HL-60 (cell line): ENCODE measurements around the gene UIMC1.
A peak's percentile ranks its signal among the peaks of the same experiment; 100 is the strongest.

ENCODE experiments used
- DNase-seq, 2 experiments: peaks; one replicate each; pipeline ENCODE4 v3.0.0-alpha.2; 2010 to 2020; ENCODE audit warnings: low read depth in 1 of 2, low spot score in 1 of 2
- H3K27ac ChIP-seq: fragments of 250-450 bp; sonication (Bioruptor Pico); replicated peaks from 2 replicates; pipeline ENCODE4 v1.5.1; 2020; ENCODE audit warnings: mild to moderate bottlenecking, moderate library complexity
- H3K27me3 ChIP-seq: fragments of 250-450 bp; sonication (Bioruptor Pico); 2 replicates; pipeline ENCODE4 v1.5.1; 2021; ENCODE audit warnings: mild to moderate bottlenecking, moderate library complexity; ENCODE audit not compliant: insufficient read depth, poor library complexity, severe bottlenecking
- H3K4me3 ChIP-seq: replicated peaks from 2 replicates; pipeline ENCODE4 v1.5.1; 2011; ENCODE audit warnings: mild to moderate bottlenecking, control low read depth, low read length; ENCODE audit not compliant: insufficient read depth
- CTCF ChIP-seq: IDR thresholded peaks from one replicate; pipeline ENCODE4 v1.5.1; 2011; ENCODE audit warnings: low read length, control low read depth, inconsistent platforms; ENCODE audit not compliant: insufficient read depth
- GABPA ChIP-seq: IDR thresholded peaks from 2 replicates; pipeline ENCODE4 v1.6.1; 2012; ENCODE audit warnings: low read depth
- POLR2AphosphoS5 ChIP-seq: IDR thresholded peaks from 2 replicates; pipeline ENCODE4 v1.6.1; 2012; ENCODE audit warnings: low read depth
- REST ChIP-seq: IDR thresholded peaks from 2 replicates; pipeline ENCODE4 v1.6.1; 2012; ENCODE audit warnings: low read depth; ENCODE audit not compliant: insufficient replicate concordance
- SPI1 ChIP-seq: IDR thresholded peaks from 2 replicates; pipeline ENCODE4 v1.6.1; 2012; ENCODE audit warnings: low read depth, mild to moderate bottlenecking, borderline replicate concordance

UIMC1 gene

GRCh38 chr5:176864755-176865154, 141.8 kb downstream of the UIMC1 start:
- no peak for DNase-seq
- H3K27me3 ChIP-seq, result peaks cover 28% of the 10 kb centered on the region
- H3K27ac ChIP-seq, result no peak overlapping the region

GRCh38 chr5:176863765-176864098, 142.8 kb downstream of the UIMC1 start:
- DNase-seq, result no peak
- H3K4me3 ChIP-seq, result no peak overlapping the region
- no peak for TF ChIP-seq GABPA
- no peak overlapping the region for H3K27ac ChIP-seq
- H3K27me3 ChIP-seq, result peaks cover 28% of the 10 kb centered on the region

More at GRCh38 chr5:176864755-176865154, 141.8 kb downstream of the UIMC1 start:
- no peak overlapping the region for H3K4me3 ChIP-seq
- TF ChIP-seq REST, result no peak
- no peak for TF ChIP-seq CTCF

GRCh38 chr5:176863041-176863764, 143.4 kb downstream of the UIMC1 start:
- Histone ChIP-seq H3K4me3 (no peak overlapping the region), H3K27me3 (peaks cover 28% of the 10 kb centered on the region), H3K27ac (no peak overlapping the region)
- DNase-seq, result no peak
- TF ChIP-seq REST (no peak), GABPA (no peak), SPI1 (peak; percentile 55), CTCF (no peak)

- no peak overlapping the region for H3K4me3 ChIP-seq
- TF ChIP-seq CTCF (no peak), GABPA (no peak), SPI1 (no peak), POLR2AphosphoS5 (no peak), REST (no peak)
- H3K27ac ChIP-seq, result no peak overlapping the region
- DNase-seq, result no peak
- peaks cover 28% of the 10 kb centered on the region for H3K27me3 ChIP-seq
Observed at GRCh38 chr5:176862330-176862995, 144.1 kb downstream of the UIMC1 start.
